PFSK-1 (cell line): ENCODE data around the gene OR10H5.

Experiments
- POLR2AphosphoS5 ChIP-seq: IDR thresholded peaks from 2 replicates; pipeline ENCODE4 v1.6.1; 2012; ENCODE audit warnings: low read depth, mild to moderate bottlenecking, control low read depth, low read length, moderate library complexity
- REST ChIP-seq, 2 experiments: IDR thresholded peaks; 2 replicates each; pipeline versions ENCODE4 v1.6.1 to v1.8.0; 2011 to 2012; ENCODE audit warnings: low read depth in 2 of 2, low read length in 2 of 2, control low read depth in 1 of 2, inconsistent platforms in 1 of 2, mild to moderate bottlenecking in 1 of 2, moderate library complexity in 1 of 2; ENCODE audit not compliant: insufficient read depth in 1 of 2
- SIN3A ChIP-seq: IDR thresholded peaks from 2 replicates; pipeline ENCODE4 v1.6.1; 2012; ENCODE audit warnings: mild to moderate bottlenecking, low read length, moderate library complexity, borderline replicate concordance; ENCODE audit not compliant: insufficient read depth
- TAF1 ChIP-seq: IDR thresholded peaks from 2 replicates; pipeline ENCODE4 v1.6.1; 2012; ENCODE audit warnings: low read length, control low read depth, borderline replicate concordance; ENCODE audit not compliant: insufficient read depth

GRCh38 chr19:15846923-15847322, 59.5 kb downstream of the OR10H5 start:
- TF ChIP-seq POLR2AphosphoS5 (no peak), REST (IDR thresholded peaks at IDR 0.05; ENCODE audit: insufficient read depth in 1 of 2, low read depth in 2 of 2, low read length in 2 of 2) (no peak), TAF1 (no peak), SIN3A (no peak)
